GM18907 (cell line): ENCODE results near the gene RGS19.
"Not testable (repeated sequence)": the region's sequence is repeated elsewhere in the genome, so short reads cannot be mapped to it uniquely, and the experiment has no call there.

Experiments
- ATAC-seq: cut with Tn5 transposase; IDR thresholded peaks from one replicate; pipeline ENCODE4 v1.9.1; 2021; ENCODE audit warnings: mild to moderate bottlenecking, moderate library complexity; ENCODE audit not compliant: unreplicated experiment

RGS19 gene

DNA sequence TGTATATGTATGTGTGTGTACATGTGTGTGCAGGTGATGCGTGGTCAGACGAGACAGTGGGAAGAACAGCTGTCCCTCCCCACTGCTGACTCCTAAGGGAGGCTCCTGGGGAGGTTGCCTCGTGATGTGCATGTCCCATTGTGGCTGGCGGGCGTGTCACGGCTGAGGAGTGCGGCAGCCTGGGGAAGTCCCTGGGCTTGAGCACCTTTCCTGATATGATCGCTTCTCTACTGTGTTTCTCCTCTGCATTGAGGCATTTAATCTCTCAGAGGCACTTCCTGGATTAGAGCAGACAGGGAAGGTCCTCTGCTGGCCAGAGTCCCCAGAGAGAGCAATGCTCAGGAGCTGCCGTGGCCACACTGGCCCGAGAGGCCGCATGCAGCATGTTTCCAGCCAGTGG is 16.6 kb upstream of the RGS19 start:
- ATAC-seq, result no peak

DNA sequence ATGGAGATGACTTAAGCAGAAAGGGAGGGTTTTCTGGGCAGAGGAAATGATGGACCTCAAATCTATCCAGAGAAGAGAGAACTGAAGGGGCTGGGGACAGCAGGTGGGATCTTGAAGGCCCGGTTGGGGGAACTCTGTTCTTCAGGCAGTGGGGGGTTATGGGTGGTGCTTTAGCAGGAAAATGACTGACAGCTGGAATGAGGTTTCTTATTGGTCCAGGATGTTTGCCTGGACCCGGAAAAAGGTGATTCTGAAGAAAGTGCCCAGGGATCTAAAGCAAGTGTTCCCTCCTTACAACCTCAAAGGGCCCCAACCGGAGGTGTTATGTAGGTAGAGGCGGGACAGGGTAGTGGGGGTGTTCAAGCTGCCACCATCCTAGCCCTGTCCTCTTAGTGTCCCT is 16.1 kb upstream of the RGS19 start:
- no peak for ATAC-seq

DNA sequence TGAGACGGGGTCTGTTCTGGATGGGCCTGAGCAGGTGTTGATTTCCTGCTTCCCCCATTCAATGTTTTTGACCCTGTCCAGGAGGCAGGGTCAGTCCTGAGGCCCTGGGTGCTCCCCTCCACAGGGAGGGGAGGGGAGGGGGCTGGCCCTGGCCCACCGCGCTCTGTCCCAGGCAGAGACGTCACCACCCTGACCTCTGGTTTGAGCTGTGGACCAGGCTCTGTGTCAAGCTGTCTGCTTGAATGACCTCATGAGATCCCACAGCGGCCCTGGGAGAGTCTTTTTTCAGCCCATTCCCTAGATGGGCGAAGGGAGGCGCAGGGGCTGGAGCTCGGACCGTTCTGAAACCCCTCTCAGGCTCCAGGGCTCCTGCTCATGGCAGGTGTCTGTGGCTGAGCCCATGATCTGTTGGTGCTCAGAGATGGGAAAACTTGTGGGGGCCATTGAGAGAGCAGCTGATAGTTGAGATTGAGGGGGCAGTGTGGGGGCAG is 13.7 kb upstream of the RGS19 start:
- ATAC-seq, result no peak

DNA sequence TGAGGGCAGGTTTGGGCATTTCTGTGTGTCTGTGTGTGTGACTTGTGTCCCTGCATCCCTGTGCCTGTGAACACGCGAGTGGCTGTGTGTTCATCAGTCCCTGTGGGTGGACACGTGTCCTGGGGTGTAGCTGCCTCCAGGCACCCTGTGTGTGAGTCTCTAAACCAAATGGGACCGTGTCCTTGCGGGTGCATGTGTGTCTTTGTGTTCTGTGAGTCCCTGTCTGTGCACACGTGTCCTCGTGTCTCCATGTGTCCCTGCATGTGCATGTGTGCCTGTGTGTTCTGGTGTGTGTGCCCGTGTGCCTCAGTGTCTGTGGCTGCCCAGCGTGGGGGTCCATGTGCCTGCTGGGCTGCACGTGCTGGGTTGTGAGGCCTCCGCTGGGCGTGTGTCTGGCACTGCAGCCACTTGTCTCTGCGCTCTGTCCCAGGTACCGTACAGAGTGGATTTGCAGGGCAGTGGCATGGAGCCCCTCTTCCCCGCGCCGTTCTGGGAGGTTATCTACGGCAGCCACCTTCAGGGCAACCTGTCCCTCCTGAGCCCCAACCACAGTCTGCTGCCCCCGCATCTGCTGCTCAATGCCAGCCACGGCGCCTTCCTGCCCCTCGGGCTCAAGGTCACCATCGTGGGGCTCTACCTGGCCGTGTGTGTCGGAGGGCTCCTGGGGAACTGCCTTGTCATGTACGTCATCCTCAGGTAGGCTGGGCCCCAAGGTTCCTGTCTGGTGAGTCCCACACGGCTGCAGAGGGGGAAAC is 13.1 kb upstream of the RGS19 start:
- ATAC-seq, result no peak

DNA sequence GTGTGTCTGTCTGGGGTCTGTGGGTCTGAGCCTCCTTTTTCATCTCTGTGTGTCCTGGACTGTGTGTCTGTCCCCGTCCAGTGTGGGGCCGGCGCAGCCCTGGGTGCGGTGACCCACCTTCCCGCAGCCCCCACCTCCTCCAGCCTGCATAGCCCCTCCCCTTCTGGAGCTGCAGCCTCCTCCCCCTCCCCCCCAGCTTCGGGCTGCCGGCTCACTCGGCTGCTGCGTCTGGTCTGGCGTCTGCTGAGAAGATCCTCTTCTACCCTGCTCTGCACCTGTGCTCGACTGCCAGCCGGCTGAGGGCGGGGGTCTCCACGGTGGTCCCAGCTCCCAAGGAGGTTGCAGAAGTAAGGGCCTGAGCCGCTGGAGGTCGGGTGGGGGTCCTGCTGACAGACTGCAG is 12.5 kb upstream of the RGS19 start:
- no peak for ATAC-seq

DNA sequence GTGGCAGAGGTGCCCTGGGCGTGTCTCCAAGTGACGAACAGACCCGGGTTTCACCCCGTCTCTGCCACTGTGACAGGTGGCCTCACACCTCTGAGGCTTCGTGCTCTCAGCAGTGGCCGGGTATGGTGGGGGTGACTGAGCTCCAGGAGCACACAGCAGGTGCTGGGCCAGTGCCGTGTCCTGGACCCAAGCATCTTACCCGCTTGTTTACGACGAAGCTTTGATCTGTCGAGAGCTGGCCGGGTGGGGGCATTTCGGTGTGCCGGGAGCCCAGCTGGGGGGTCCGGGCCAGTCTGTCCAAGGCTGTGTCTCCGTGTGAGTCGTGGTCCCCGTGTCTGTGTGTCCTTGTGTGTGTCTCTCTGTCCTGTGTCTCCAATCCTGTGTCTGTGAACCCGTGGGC is 12.0 kb upstream of the RGS19 start:
- ATAC-seq, result no peak

DNA sequence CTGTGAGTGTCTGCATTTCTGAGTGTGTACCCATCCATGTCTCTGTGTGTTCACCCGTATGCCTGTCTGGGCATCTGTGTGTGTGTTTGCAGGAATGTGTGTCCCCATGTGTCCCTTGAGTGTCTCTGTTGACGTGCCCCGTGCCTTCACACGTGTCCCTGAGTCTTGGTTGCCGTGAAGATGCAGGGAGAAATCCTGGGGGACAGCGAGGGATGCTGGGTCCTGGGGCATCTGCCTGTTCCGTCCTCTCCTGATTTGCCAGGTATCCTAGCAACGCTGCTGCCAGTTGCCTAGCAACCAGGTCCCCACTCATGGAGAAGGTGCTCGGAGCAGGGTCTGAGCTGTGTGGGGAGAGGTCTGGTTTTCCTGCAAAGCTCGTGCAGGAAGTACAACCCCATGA is 10.8 kb upstream of the RGS19 start:
- ATAC-seq, result no peak

DNA sequence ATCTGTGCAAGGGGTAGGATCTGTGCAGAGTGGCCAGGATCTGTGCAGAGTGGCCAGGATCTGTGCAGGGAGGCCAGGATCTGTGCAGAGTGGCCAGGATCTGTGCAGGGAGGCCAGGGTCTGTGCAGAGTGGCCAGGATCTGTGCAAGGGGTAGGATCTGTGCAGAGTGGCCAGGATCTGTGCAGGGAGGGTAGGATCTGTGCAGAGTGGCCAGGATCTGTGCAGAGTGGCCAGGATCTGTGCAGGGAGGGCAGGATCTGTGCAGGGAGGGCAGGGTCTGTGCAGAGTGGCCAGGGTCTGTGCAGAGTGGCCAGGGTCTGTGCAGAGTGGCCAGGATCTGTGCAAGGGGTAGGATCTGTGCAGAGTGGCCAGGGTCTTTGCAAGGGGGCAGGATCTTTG is 9.3 kb upstream of the RGS19 start:
- ATAC-seq, result not testable (repeated sequence)

DNA sequence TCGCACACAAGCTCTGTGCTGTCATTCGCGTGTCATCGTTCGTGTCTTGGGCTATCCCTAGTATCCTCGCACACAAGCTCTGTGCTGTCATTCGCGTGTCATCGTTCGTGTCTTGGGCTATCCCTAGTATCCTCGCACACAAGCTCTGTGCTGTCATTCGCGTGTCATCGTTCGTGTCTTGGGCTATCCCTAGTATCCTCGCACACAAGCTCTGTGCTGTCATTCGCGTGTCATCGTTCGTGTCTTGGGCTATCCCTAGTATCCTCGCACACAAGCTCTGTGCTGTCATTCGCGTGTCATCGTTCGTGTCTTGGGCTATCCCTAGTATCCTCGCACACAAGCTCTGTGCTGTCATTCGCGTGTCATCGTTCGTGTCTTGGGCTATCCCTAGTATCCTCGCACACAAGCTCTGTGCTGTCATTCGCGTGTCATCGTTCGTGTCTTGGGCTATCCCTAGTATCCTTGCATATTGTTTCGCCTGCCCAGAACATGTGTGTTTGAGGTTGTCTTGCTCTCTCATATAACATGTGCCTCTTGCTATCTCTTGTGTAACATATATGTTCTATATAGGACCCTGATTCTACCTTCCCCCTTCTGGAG is 8.0 kb upstream of the RGS19 start:
- not testable (repeated sequence) for ATAC-seq

DNA sequence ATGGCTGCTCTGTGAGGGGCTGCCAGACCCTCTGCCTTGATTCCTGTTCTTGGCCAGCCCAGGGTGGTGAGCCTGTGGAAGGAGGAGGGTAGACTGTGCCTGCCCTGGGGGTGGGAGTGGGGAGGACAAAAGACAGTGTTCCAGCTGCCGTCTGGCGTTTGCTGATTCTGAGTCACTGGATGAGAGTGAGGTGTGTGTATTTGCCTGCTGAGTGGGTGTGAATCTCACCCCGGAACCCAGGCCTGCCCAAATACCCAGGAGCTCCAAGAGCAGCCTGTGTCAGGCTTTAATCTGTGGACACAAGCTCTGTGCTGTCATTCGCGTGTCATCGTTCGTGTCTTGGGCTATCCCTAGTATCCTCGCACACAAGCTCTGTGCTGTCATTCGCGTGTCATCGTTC is 7.5 kb upstream of the RGS19 start:
- ATAC-seq, result no peak

DNA sequence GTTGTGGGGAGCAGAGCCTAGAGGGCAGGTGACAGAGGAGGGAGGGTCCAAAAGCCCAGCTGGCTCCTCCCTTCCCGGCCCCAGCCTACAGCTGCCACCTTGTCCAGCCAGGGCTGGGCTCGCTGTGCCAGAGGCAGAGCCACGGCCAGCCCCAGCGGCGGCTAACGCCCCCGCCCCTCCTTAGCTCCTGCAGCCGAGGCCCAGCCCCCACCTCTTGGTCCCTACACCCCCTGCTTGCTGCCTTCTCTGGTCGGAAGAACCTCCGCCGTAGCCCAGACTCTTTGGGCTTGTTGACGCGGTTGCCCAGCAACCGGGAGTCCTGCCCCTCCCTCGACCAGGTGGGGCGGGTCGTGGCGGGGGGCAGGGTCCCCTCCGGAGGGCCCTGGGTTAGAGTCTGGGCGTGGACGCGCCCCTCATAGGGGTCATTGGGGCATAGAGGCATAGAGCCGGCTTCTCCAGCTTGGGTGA is 5.4 kb upstream of the RGS19 start:
- no peak for ATAC-seq

DNA sequence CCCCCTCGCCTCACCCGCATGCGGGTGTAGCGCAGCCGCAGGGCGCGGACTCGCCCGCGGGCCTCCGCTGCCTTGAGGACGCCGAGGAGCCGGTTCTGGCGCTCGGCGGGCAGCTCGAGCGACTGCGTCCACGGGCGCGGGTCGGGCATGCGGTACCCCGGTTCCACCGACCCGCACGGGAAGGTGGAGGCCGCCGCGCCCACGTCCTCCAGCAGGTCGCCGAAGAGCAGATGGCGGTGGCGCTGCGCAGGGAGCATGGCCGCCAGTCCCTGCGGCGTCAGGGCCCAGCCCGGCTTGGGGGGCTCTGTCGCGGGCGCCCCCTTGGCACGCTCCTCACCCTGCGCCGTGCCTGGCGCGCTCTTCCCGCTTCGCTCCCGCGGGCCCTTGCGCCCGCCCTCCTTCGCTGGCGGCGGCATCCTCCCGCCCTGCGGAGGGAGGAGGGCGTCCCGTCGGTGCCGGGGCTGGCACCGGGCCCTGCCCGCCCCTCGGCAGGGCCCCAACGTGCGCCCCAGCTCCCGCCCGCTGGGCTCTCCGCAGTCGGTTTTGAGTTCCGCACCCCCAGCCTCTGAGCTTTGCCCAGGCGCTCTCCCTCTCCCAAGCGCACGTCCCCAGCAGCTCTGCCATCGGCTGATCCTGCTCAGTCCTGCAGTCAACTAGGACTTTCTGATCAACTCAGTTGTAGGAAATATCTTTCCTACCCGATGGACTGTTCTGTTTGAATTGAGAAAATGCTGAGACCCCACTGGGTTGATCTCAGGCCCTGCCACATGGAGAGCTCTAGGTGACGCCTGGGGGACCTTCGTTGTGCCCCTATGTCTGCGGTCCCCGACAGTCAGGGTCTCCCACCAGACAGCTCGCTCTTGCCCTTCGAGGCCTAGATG is 4.7 kb upstream of the RGS19 start, which contains the start of gene LKAAEAR1:
TSS of gene LKAAEAR1 (minus strand) at position 595 of the 881 bp plus-strand sequence. CDS start at position 416, 179 bp downstream.
- ATAC-seq, result no peak

DNA sequence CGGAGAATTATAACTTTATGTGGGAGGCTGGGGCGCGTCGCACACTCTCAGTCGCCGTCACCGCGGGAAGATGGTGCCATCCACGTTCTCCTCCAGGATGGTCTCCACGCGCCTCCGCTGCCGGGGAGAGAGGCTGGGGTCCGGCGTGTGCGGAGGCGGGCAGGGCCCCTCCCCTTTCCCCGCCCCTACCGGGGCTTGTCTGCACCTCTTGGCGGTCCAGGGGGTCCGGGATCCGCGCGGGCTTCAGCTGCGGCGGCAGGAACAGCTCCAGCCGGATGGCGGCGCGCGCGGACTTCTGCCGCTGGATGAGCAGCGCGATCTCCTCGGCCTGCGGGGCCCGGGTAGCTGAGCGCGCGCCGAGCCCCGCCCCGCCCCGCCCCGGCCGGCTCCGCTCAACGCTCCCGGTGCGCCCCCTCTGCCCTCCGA is 4.1 kb upstream of the RGS19 start:
- ATAC-seq, result no peak

DNA sequence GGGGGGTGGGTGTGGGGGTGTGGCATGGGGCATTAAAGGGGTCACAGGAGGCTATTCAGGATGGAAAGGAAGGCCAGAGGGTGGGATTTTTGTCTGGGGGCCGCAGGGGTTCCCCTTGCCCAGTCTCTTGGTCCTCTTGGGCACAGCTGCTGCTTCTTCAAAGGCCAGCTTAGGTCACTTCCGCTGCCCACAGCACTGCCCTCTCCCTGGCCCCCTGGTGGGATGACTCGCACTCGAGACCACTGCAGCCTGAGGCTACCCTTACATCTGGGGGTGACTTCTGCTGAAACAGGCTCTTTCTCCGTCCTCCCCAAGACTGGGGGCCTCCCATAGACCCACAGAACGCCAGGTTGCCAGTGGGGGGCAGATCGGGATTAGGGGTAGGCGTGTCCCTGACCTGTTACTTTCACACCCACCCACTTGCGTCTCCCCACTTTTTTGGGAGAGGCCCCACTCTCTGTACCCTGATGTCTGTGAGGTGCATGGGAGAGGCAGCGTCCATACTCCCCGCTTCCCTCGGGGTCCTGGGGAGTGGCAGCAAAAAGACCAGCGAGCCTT is 3.6 kb upstream of the RGS19 start:
- ATAC-seq, result no peak

DNA sequence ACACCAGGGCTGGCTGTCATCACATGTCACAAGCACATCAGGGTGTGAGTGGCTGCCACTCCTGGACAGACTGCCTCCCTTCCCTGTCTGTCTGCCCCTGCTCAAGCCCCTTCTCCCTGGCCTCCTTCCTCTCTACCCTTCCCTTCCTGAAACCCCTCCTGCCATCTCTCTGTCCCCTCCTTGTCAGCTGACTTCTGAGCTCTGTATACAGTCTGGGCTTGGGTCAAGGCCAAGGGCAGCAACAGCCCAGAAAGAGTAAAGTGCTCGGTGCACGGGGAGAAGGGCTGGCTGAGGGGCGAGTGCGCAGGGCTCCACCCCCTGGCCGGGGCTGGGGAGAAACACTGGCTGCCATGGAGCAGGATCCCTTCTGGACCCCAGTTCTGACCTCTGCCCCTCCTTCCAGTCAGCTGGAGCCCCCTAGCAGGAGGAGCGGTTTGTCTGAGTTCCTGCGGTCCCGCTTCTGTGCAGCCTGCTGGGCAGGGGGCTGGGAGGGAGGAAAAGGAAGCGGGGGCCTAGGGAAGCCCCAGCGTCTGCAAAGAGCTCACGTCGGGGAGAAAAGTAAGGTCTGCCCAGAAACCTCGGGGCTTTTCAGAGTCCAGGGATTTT is 2.9 kb upstream of the RGS19 start:
- ATAC-seq, result no peak

DNA sequence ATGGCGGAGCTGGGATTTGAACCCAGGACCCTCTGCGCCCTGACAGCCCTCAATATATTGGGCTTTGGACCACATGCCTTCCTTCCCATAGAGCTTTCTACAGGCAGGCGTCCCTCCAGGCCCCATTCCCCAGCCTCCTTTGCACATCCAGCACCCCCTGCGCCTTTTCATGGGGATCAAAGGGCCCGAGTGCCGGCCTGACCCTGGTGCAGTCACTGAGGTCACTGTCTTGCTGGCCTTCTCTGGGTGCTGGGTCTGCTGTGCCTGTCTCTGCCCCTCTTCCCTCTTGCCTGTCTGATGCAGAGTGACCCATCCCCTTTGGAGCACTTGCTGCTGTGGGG is 2.3 kb upstream of the RGS19 start:
- no peak for ATAC-seq

DNA sequence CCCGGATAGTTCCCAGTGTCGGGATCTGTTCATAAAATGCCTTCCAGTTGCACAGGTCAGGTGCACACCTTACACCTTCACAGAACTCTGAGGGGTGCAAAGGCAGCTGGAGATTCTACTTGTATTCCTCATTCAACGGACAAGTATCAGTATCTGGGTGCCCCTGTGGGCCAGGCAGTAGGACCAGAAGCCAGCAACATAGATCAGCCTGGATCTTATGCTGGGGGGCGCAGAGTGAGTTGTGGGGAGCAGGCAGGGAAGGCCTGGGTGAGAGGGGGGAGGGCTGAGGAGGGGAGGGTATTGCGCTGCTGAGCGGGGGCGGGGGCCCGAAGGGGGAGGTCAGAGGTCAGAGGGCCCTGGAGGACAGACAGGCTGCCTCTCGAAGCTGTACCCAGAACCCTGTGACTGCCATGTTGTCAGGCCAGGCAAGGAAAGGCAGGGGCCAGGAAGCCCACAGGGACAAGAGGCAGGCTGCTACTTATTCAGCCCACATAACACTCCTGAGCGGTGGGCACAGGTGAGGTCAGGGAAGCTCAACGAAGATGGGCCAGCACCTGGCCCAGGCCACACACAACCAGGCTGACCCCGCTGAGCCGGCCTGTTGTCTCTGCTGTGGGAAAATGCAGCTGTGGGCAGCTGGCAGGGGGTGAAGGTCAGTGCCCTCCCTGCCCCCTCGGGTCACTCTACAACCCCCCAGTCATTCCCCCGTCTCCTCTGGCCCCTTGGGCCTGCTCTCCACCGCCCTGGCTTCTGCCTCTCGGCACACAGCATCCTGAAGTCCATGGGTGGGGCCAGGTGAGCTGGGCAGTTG is 1.7 kb upstream of the RGS19 start:
- no peak for ATAC-seq

DNA sequence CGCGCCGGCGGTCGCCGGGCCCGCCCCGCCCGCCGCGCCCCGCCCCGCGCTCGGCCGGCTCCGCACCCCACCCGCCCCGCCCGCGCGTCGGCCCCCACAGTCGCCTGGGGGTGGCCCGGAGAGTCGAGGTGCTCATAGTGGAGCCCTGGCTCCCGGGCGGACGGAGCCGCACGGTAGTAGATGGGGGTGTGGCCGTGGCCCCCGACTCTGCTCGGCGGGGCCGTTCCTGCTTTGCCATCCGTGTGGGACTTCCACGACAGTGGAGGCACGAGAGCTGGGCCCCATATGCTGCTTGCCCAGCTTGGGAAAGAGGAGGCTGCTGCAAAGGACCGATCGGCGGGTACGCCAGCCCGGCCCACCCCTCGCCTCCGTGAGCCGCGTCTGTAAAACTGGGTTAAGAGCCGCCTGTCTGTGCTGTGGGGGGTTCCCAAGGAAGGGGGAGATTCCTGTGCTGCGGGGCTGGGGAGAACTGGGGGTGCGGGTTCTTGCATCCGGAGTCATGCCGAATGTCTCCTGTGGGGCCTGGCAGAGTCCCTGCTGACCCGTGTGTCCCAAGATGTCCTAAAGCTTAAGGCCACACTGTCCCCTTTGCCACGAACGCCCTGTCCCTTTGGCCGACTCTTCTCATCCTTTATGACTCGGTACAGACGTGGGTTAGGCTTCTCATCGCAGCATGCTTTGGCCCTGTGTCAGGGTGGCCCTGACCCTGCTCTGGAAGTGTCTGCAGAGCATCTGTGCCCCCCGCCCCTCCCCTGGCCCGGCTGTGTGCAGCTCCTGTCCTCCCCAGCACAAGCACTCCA is 895 bp upstream of the RGS19 start, which contains the start of gene OPRL1:
TSS of gene OPRL1 (plus strand) at position 70 of the 800 bp plus-strand sequence. CDS start 12,639 bp downstream, outside the sequence.
- no peak for ATAC-seq

DNA sequence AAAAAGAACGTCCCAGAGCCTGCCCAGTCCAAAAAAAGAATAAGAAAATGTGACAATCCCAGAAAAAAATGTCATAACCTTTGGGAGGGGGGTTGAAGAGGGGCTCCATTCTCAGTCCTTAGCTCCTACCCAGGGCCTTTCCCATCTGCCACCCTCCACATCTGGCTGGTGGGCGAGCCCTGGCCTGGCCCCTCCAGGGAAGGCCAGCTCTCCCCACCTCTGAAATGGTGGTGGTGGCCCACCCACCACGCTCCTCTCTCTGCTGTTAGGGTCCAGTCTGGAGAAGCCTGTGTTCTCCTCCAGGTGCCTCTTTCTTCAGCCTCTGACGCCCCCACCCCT is 415 bp downstream of the RGS19 start:
- ATAC-seq, result no peak
